ENCODE measurements around the gene LHFPL3.

- TF ChIP-seq CREM (IDR thresholded peaks at IDR 0.05; ENCODE audit: low read depth) (no peak), ZNF274 (IDR thresholded peaks at IDR 0.05; ENCODE audit: borderline replicate concordance, low read depth, low read length) (no peak), CTCF (IDR thresholded peaks at IDR 0.05 in 2 of 3, conservative IDR thresholded peaks at IDR 0.05 in 1 of 3; ENCODE audit: insufficient read depth in 2 of 3, low read depth in 1 of 3, low read length in 3 of 3) (no peak), JUN (IDR thresholded peaks at IDR 0.05; ENCODE audit: borderline replicate concordance, low read depth, low read length) (no peak), JUN (CRISPR knock-in tag; IDR thresholded peaks at IDR 0.05; ENCODE audit: borderline replicate concordance) (no peak), SNRNP70 (optimal IDR thresholded peaks at IDR 0.05; ENCODE audit: low read depth, low read length) (no peak), CCNT2 (IDR thresholded peaks at IDR 0.05; ENCODE audit: borderline replicate concordance, extremely low read depth, insufficient read length, low read depth, low read length) (no peak), ZBTB43 (CRISPR knock-in tag; IDR thresholded peaks at IDR 0.05) (no peak), EP300 (IDR thresholded peaks at IDR 0.05; ENCODE audit: low read length) (no peak), ZBTB33 (CRISPR knock-in tag; IDR thresholded peaks at IDR 0.05) (no peak), RAD21 (CRISPR knock-in tag; conservative IDR thresholded peaks at IDR 0.05 in 1 of 2, IDR thresholded peaks at IDR 0.05 in 1 of 2) (no peak), CBX5 (IDR thresholded peaks at IDR 0.05; ENCODE audit: borderline replicate concordance, low read depth) (no peak)
Measured at GRCh38 chr7:104530251-104530650, 201.8 kb downstream of the LHFPL3 start.

Measured in K562 (cell line).